CD4-positive, alpha-beta T cell treated with Interleukin-4 for 1 hour (primary cell): ENCODE results near the gene SHC4.
"Not testable (repeated sequence)": the region's sequence is repeated elsewhere in the genome, so short reads cannot be mapped to it uniquely, and the experiment has no call there.

Experiments used
- DNase-seq, 2 donors: peaks; one replicate each; pipeline ENCODE4 v3.0.0-alpha.2; 2020 to 2022

The SHC4 gene

GRCh38 chr15:48792408-48792807 lies 171.3 kb downstream of the SHC4 start:
- no peak for DNase-seq

GRCh38 chr15:48790466-48791115 lies 173.1 kb downstream of the SHC4 start:
- not testable (repeated sequence) for DNase-seq

GRCh38 chr15:48785712-48786111 lies 178.0 kb downstream of the SHC4 start:
- DNase-seq, result no peak

GRCh38 chr15:48785195-48785594 lies 178.5 kb downstream of the SHC4 start:
- DNase-seq, result no peak

GRCh38 chr15:48784756-48785155 lies 179.0 kb downstream of the SHC4 start:
- no peak for DNase-seq

- DNase-seq, result no peak
Measured at GRCh38 chr15:48782911-48783310, 180.8 kb downstream of the SHC4 start.

- no peak for DNase-seq
Measured at GRCh38 chr15:48781481-48782081, 182.1 kb downstream of the SHC4 start.

- no peak for DNase-seq
Measured at GRCh38 chr15:48781017-48781416, 182.7 kb downstream of the SHC4 start.

GRCh38 chr15:48778331-48778730 lies 185.4 kb downstream of the SHC4 start:
- DNase-seq, result no peak

GRCh38 chr15:48777645-48778330 lies 185.9 kb downstream of the SHC4 start:
- no peak for DNase-seq

GRCh38 chr15:48775546-48775945 lies 188.2 kb downstream of the SHC4 start:
- DNase-seq, result no peak

GRCh38 chr15:48774484-48774883 lies 189.2 kb downstream of the SHC4 start:
- DNase-seq, result no peak
